Caco-2 (cell line): ENCODE results near the gene PTBP2. TPM values are rescaled to one million over a fixed set of nuclear protein-coding genes. Genes with fewer than 3 reads are reported as not detected.

Experiments
- BruUV-seq: library from RNA; stranded (reverse); fragments of 400-500 nt; replicated peaks from 2 replicates; lab custom pipeline; 2021; lab: Mats Ljungman, UMichigan
- CTCF ChIA-PET: fragments of 300-600 bp; sonication (Branson Sonifier 250); formaldehyde crosslinking; loops from one replicate; lab custom pipeline; 2022; ENCODE audit warnings: antibody characterized with exemption; lab: Charles Lee
- POLR2A ChIA-PET: fragments of 300-600 bp; sonication (Branson Sonifier 250); formaldehyde crosslinking; loops from one replicate; lab custom pipeline; 2022; ENCODE audit warnings: antibody characterized with exemption; lab: Charles Lee
- DNase-seq, 2 experiments: peaks; one replicate each; pipeline versions ENCODE4 v3.0.0 to v3.0.0-alpha.2; 2020 to 2022
- H3K27me3 ChIP-seq: replicated peaks from 2 replicates; pipeline ENCODE4 v1.6.0; 2011; ENCODE audit warnings: low read length; ENCODE audit not compliant: control insufficient read depth, insufficient read depth
- H3K36me3 ChIP-seq: 2 replicates; pipeline ENCODE4 v1.5.1; 2011; ENCODE audit warnings: low read length; ENCODE audit not compliant: control insufficient read depth, insufficient read depth
- H3K4me1 ChIP-seq: fragments of 250-450 bp; sonication (Bioruptor Pico); 2 replicates; pipeline ENCODE4 v1.5.1; 2020; ENCODE audit warnings: mild to moderate bottlenecking
- H3K4me3 ChIP-seq: 2 replicates; pipeline ENCODE4 v1.5.1; 2011; ENCODE audit warnings: low read depth, mild to moderate bottlenecking, control low read depth, low read length
- H3K9me3 ChIP-seq: fragments of 250-450 bp; sonication (Bioruptor Pico); 2 replicates; pipeline ENCODE4 v1.5.1; 2020; ENCODE audit warnings: mild to moderate bottlenecking, moderate library complexity
- H3K27ac Mint-ChIP-seq: one replicate; pipeline ENCODE4 v1.8.0; 2022; ENCODE audit warnings: mixed read lengths; ENCODE audit not compliant: unreplicated experiment
- H3K27me3 Mint-ChIP-seq: one replicate; pipeline ENCODE4 v1.8.0; 2022; ENCODE audit warnings: mixed read lengths; ENCODE audit not compliant: insufficient read depth, unreplicated experiment
- H3K36me3 Mint-ChIP-seq: one replicate; pipeline ENCODE4 v1.8.0; 2022; ENCODE audit warnings: mild to moderate bottlenecking, mixed read lengths; ENCODE audit not compliant: insufficient read depth, unreplicated experiment
- H3K4me1 Mint-ChIP-seq: one replicate; pipeline ENCODE4 v1.8.0; 2022; ENCODE audit warnings: low read depth, mixed read lengths; ENCODE audit not compliant: unreplicated experiment
- H3K4me3 Mint-ChIP-seq: one replicate; pipeline ENCODE4 v1.8.0; 2022; ENCODE audit warnings: mild to moderate bottlenecking, moderate library complexity, mixed read lengths; ENCODE audit not compliant: unreplicated experiment
- H3K9me3 Mint-ChIP-seq: one replicate; pipeline ENCODE4 v1.8.0; 2022; ENCODE audit warnings: mixed read lengths; ENCODE audit not compliant: unreplicated experiment
- intact Hi-C: fragments of 100-400 bp; cut with micrococcal nuclease; formaldehyde crosslinking; loops from one replicate; pipeline ENCODE4 v1.10.0; 2022; ENCODE audit not compliant: unreplicated experiment
- total RNA-seq: library from RNA; stranded (reverse); gene quantifications from 2 replicates; pipeline ENCODE4 v1.2.3, GENCODE V29; 2022
- TF ChIP-seq, protein P1 (sequence below), 2 experiments: fragments of 200-600 bp in 1 of 2; IDR thresholded peaks; 1 replicate in 1 of 2; 2 replicates in 1 of 2; pipeline versions ENCODE4 v1.5.1 to v1.8.0; 2011 to 2022; ENCODE audit warnings: antibody characterized with exemption in 1 of 2, control low read depth in 1 of 2, inconsistent platforms in 1 of 2, low read depth in 1 of 2, low read length in 1 of 2, mild to moderate bottlenecking in 1 of 2, moderate library complexity in 1 of 2; ENCODE audit not compliant: insufficient read depth in 1 of 2, severe bottlenecking in 1 of 2, unreplicated experiment in 1 of 2

The PTBP2 gene
- total RNA-seq, 1 experiment from 2014 or later: 11.3 TPM

GRCh38 chr1:96723377-96723776 lies 1.8 kb downstream of the PTBP2 start:
- peaks cover 28% of the 10 kb centered on the region for H3K36me3 Mint-ChIP-seq
- CTCF ChIA-PET: no interaction called here
- H3K4me3 ChIP-seq: no peak overlapping the region
- no peaks in the 10 kb centered on the region for H3K9me3 ChIP-seq
- 0 out of 2 replicates have a peak, but pooled peaks cover 3% of the 10 kb centered on the region for H3K4me1 ChIP-seq
- no peaks in the 10 kb centered on the region for H3K36me3 ChIP-seq
- TF ChIP-seq, protein P1, sequence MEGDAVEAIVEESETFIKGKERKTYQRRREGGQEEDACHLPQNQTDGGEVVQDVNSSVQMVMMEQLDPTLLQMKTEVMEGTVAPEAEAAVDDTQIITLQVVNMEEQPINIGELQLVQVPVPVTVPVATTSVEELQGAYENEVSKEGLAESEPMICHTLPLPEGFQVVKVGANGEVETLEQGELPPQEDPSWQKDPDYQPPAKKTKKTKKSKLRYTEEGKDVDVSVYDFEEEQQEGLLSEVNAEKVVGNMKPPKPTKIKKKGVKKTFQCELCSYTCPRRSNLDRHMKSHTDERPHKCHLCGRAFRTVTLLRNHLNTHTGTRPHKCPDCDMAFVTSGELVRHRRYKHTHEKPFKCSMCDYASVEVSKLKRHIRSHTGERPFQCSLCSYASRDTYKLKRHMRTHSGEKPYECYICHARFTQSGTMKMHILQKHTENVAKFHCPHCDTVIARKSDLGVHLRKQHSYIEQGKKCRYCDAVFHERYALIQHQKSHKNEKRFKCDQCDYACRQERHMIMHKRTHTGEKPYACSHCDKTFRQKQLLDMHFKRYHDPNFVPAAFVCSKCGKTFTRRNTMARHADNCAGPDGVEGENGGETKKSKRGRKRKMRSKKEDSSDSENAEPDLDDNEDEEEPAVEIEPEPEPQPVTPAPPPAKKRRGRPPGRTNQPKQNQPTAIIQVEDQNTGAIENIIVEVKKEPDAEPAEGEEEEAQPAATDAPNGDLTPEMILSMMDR (IDR thresholded peaks at IDR 0.05; ENCODE audit: insufficient read depth in 1 of 2, low read depth in 1 of 2, low read length in 1 of 2, severe bottlenecking in 1 of 2, unreplicated experiment in 1 of 2): no peak
- no TSS peak for BruUV-seq
- no peaks in the 10 kb centered on the region for H3K27me3 Mint-ChIP-seq
- no peaks in the 10 kb centered on the region for H3K9me3 Mint-ChIP-seq
- no peaks in the 10 kb centered on the region for H3K27me3 ChIP-seq
- peak overlapping the region; percentile 98 for H3K4me3 Mint-ChIP-seq
- peak overlapping the region; percentile 84 for H3K27ac Mint-ChIP-seq
- intact Hi-C loops: no loop called here
- peaks cover 6% of the 10 kb centered on the region for H3K4me1 Mint-ChIP-seq
- DNase-seq: no peak
- POLR2A ChIA-PET: no interaction called here

DNA sequence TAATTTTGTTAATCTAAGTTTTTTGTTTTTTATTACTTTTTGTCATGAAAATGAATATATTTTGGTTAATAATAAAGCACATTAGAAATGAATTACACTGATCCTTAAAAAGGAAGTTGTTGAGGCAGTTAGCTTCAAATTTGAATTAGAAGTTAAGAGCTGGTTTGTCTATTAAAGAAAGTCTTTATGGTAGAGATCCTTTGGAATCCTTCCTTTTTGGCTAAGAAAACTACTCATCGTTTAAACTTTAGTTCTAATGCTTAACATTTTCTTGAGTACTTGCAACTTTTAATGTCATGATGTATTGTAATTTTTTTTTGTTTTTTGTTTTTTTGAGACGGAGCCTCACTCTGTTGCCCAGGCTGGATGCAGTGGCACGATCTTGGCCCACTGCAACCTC lies 2.4 kb downstream of the PTBP2 start:
- CTCF ChIA-PET: no interaction called here
- BruUV-seq: no TSS peak
- POLR2A ChIA-PET: no interaction called here
- H3K36me3 Mint-ChIP-seq: peaks cover 28% of the 10 kb centered on the region
- Histone ChIP-seq H3K9me3 (no peaks in the 10 kb centered on the region), H3K4me1 (0 out of 2 replicates have a peak, but pooled peaks cover 3% of the 10 kb centered on the region), H3K27me3 (no peaks in the 10 kb centered on the region), H3K4me3 (no peak overlapping the region), H3K36me3 (no peaks in the 10 kb centered on the region)
- H3K9me3 Mint-ChIP-seq: no peaks in the 10 kb centered on the region
- intact Hi-C loops: no loop called here
- H3K4me3 Mint-ChIP-seq: no peak overlapping the region
- no peak for DNase-seq
- TF ChIP-seq, protein P1 (IDR thresholded peaks at IDR 0.05; ENCODE audit: insufficient read depth in 1 of 2, low read depth in 1 of 2, low read length in 1 of 2, severe bottlenecking in 1 of 2, unreplicated experiment in 1 of 2): no peak
- no peaks in the 10 kb centered on the region for H3K27me3 Mint-ChIP-seq
- peaks cover 6% of the 10 kb centered on the region for H3K4me1 Mint-ChIP-seq
- no peak overlapping the region for H3K27ac Mint-ChIP-seq

- ChIA-PET CTCF (no interaction called here), POLR2A (no interaction called here)
- H3K27me3 Mint-ChIP-seq: no peaks in the 10 kb centered on the region
- Histone ChIP-seq H3K27me3 (no peaks in the 10 kb centered on the region), H3K36me3 (no peaks in the 10 kb centered on the region), H3K4me1 (0 out of 2 replicates have a peak, but pooled peaks cover under 1% of the 10 kb centered on the region), H3K9me3 (no peaks in the 10 kb centered on the region), H3K4me3 (no peak overlapping the region)
- TF ChIP-seq, protein P1 (IDR thresholded peaks at IDR 0.05; ENCODE audit: insufficient read depth in 1 of 2, low read depth in 1 of 2, low read length in 1 of 2, severe bottlenecking in 1 of 2, unreplicated experiment in 1 of 2): no peak
- peaks cover 8% of the 10 kb centered on the region for H3K4me1 Mint-ChIP-seq
- DNase-seq: no peak
- no peak overlapping the region for H3K4me3 Mint-ChIP-seq
- H3K36me3 Mint-ChIP-seq: peaks cover 28% of the 10 kb centered on the region
- no peak overlapping the region for H3K27ac Mint-ChIP-seq
- intact Hi-C loops: no loop called here
- BruUV-seq: no TSS peak
- no peaks in the 10 kb centered on the region for H3K9me3 Mint-ChIP-seq
Observed at GRCh38 chr1:96727860-96728259, 6.3 kb downstream of the PTBP2 start.
